ENCODE results near the gene IRAK1BP1. TPM values are rescaled to one million over a fixed set of nuclear protein-coding genes. Genes with fewer than 3 reads are reported as not detected.

Gene IRAK1BP1
- total RNA-seq, 2 experiments from 2014 or later: 7.6 to 8.1 TPM

DNA sequence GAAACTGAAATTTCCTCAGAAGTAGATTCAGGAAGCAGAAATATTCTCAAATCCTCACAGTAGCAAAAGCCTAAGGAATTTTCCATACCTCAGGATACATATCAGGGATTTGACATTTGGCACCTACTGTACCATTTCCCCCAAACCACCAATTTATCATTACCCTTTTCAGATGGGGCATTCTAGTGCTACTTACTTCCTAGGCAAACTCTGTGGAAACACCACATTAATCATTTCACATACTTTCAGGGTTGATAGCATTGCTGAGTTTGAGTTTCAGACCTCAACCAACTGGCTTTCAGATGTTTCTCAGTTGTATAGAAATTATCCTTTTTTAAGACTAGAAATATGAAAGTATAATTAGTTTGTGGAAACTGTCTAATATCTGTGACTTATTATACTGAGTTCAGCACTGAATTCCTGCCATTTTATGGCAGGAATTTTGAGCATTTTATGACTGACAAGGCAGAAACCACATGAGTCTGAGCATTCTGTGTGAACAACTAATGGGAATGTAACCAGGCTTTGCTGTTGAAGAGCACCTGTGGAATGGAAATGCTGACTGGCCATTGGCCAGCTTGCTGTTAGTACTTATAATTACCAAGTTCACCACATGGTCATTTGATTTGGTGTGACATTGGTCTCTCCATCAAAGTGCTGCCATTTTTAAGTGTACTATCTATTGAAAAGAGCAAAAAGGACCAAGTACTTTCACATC is 35.1 kb upstream of the IRAK1BP1 start:
- ChIA-PET CTCF (ENCODE audit: unreplicated experiment) (no interaction called here), POLR2A (interaction anchor here (0.6 to 0.9 kb wide), 4 partner anchors 9 to 1412 kb away, joined by 3 read pairs; no protein-coding TSS in a partner anchor)
- DNase-seq (ENCODE audit: low spot score): no peak
- no peaks in the 10 kb centered on the region for H3K36me3 ChIP-seq (ENCODE audit: insufficient read depth, low read length)
- intact Hi-C loops (cut with micrococcal nuclease; ENCODE audit: unreplicated experiment): no loop called here
- TF ChIP-seq EZH2phosphoT487 (IDR thresholded peaks at IDR 0.05; ENCODE audit: borderline replicate concordance, low read depth, low read length): no peak
- TF ChIP-seq CTCF (conservative IDR thresholded peaks at IDR 0.05; ENCODE audit: low read length): no peak
- H3K4me3 ChIP-seq (ENCODE audit: low read depth, low read length, poor library complexity, severe bottlenecking): no peak overlapping the region
- BruUV-seq (replicated peaks): no TSS peak
- H3K4me2 ChIP-seq (ENCODE audit: low read length): no peak overlapping the region
- no peaks in the 10 kb centered on the region for H4K20me1 ChIP-seq (ENCODE audit: insufficient read depth, low read length)
- H3K27ac ChIP-seq (ENCODE audit: low read depth, low read length, poor library complexity, severe bottlenecking): no peak overlapping the region
- H2AFZ ChIP-seq (ENCODE audit: low read length): no peak overlapping the region
- no peaks in the 10 kb centered on the region for H3K79me2 ChIP-seq (ENCODE audit: insufficient read depth, low read depth, low read length)
- H3K9me2 ChIP-seq (ENCODE audit: insufficient read depth, low read length): no peaks in the 10 kb centered on the region
- no peaks in the 10 kb centered on the region for H3K9me3 ChIP-seq (ENCODE audit: low read length)
- H3K4me1 ChIP-seq (ENCODE audit: insufficient read depth, low read length, poor library complexity, severe bottlenecking): no peaks in the 10 kb centered on the region

DNA sequence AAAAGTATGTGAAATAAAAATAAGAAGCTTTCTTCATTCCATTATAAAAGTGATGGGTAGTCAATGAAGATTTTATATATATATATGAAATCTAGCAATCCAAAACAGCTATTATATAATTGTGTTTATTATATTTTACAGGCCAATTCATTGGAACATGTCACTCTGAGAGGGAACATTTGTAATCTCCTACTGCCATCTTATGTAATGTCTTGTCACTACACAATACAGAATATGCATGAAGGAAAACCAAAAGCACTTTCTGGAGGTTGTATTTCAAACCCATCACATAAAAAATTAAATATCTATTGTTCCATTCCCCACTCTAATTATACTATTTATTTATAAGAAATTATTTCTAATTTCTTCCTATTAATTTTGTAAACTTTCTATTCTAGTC is 31.5 kb upstream of the IRAK1BP1 start:
- Histone ChIP-seq H3K4me1 (ENCODE audit: insufficient read depth, low read length, poor library complexity, severe bottlenecking) (no peaks in the 10 kb centered on the region), H3K4me3 (ENCODE audit: low read depth, low read length, poor library complexity, severe bottlenecking) (no peak overlapping the region), H3K9me2 (ENCODE audit: insufficient read depth, low read length) (no peaks in the 10 kb centered on the region), H3K36me3 (ENCODE audit: insufficient read depth, low read length) (no peaks in the 10 kb centered on the region), H4K20me1 (ENCODE audit: insufficient read depth, low read length) (no peaks in the 10 kb centered on the region), H3K9me3 (ENCODE audit: low read length) (no peaks in the 10 kb centered on the region), H3K27ac (ENCODE audit: low read depth, low read length, poor library complexity, severe bottlenecking) (no peak overlapping the region), H3K4me2 (ENCODE audit: low read length) (no peak overlapping the region), H2AFZ (ENCODE audit: low read length) (no peak overlapping the region), H3K79me2 (ENCODE audit: insufficient read depth, low read depth, low read length) (no peaks in the 10 kb centered on the region)
- DNase-seq (ENCODE audit: low spot score): no peak
- TF ChIP-seq CTCF (conservative IDR thresholded peaks at IDR 0.05; ENCODE audit: low read length) (peak; percentile 35; the same call in 1 of the 2 replicates), EZH2phosphoT487 (IDR thresholded peaks at IDR 0.05; ENCODE audit: borderline replicate concordance, low read depth, low read length) (no peak)
- ChIA-PET CTCF (ENCODE audit: unreplicated experiment) (no interaction called here), POLR2A (no interaction called here)
- no TSS peak for BruUV-seq (replicated peaks)
- intact Hi-C loops (cut with micrococcal nuclease; ENCODE audit: unreplicated experiment): no loop called here

DNA sequence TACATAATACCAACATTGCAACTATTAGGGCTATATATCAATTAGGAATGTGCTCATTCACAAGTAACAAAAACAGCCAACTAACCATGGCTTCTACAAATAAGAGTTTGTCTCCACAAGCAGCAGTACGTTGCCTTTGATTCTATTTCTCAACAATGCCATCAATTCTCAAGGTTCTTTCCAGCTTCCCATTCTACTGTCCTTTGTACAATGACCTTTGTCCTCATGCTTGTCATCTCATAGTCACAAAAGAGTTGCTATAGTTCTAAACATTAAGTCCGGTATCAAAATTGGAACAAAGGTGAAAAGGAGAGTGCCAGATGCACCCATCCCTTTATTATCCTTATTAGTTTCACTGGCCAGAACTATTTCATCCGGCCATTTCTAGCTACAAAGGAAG is 30.8 kb upstream of the IRAK1BP1 start:
- Histone ChIP-seq H3K27ac (ENCODE audit: low read depth, low read length, poor library complexity, severe bottlenecking) (no peak overlapping the region), H4K20me1 (ENCODE audit: insufficient read depth, low read length) (no peaks in the 10 kb centered on the region), H3K4me2 (ENCODE audit: low read length) (no peak overlapping the region), H3K4me3 (ENCODE audit: low read depth, low read length, poor library complexity, severe bottlenecking) (no peak overlapping the region), H3K36me3 (ENCODE audit: insufficient read depth, low read length) (no peaks in the 10 kb centered on the region), H3K79me2 (ENCODE audit: insufficient read depth, low read depth, low read length) (no peaks in the 10 kb centered on the region), H3K9me3 (ENCODE audit: low read length) (no peaks in the 10 kb centered on the region), H2AFZ (ENCODE audit: low read length) (no peak overlapping the region), H3K9me2 (ENCODE audit: insufficient read depth, low read length) (no peaks in the 10 kb centered on the region), H3K4me1 (ENCODE audit: insufficient read depth, low read length, poor library complexity, severe bottlenecking) (no peaks in the 10 kb centered on the region)
- TF ChIP-seq EZH2phosphoT487 (IDR thresholded peaks at IDR 0.05; ENCODE audit: borderline replicate concordance, low read depth, low read length): no peak
- TF ChIP-seq CTCF (conservative IDR thresholded peaks at IDR 0.05; ENCODE audit: low read length): no peak
- no TSS peak for BruUV-seq (replicated peaks)
- no peak for DNase-seq (ENCODE audit: low spot score)
- CTCF ChIA-PET (ENCODE audit: unreplicated experiment): no interaction called here
- POLR2A ChIA-PET: no interaction called here
- intact Hi-C loops (cut with micrococcal nuclease; ENCODE audit: unreplicated experiment): no loop called here
